ENCODE data around the gene MAML1. TPM values are rescaled to one million over a fixed set of nuclear protein-coding genes. Genes with fewer than 3 reads are reported as not detected.

Gene MAML1
- total and polyA plus RNA-seq, 2 experiments from 2014 or later: 5.8 to 9.5 TPM

DNA sequence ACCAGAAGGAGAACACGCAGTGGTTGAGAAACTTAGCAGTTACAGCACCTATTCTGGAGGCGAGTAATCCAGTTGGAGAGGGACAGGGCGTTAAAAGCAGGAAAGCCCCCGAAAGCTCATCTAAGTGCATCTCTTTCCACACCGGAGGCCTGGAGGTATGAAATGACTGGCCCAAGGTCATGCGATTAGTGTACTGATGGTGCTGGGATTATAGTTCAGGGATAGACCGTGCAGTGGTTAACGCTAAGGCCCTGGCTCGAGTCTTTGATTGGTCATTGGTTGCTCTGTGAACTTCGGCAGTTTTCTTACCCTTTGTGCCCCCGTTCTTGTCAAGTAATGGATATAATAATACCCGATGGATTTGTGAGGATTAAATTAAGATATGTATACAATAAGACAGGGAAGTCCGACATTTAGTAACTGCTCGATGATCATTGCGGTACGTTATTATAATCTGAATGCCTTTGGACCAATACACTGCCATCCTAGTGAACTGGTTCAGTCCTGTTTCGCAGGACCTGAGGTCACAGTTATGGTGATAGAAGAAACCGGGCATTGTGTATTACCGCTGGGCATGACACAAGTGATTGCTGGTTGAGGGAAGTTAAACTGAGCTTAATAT, 32.9 kb upstream of the MAML1 start:
- no peaks in the 10 kb centered on the region for H3K9me3 ChIP-seq (ENCODE audit: low read depth)
- H3K36me3 ChIP-seq (ENCODE audit: low read depth): peaks cover 4% of the 10 kb centered on the region; the same call in 1 of the 2 replicates
- in situ Hi-C loops (cut with MboI): no loop called here
- WGBS, 2 experiments (ENCODE audit: low coverage in 1 of 2, low lambda C conversion rate in 2 of 2, missing lambda C conversion rate in 2 of 2): 1 to 3% methylated on average over 19 of the region's 19 CpGs
- no peaks in the 10 kb centered on the region for H3K9me2 ChIP-seq (ENCODE audit: insufficient read depth)
- H3K9ac ChIP-seq: peak overlapping the region; percentile 98
- peaks cover 64% of the 10 kb centered on the region for H3K79me2 ChIP-seq (ENCODE audit: insufficient read depth)
- H3K27me3 ChIP-seq (replicated peaks; ENCODE audit: insufficient read depth): no peaks in the 10 kb centered on the region
- peaks cover 8% of the 10 kb centered on the region; the same call in 1 of the 2 replicates for H3K4me1 ChIP-seq (ENCODE audit: insufficient read depth)
- 0 out of 2 replicates have a peak, but pooled peaks cover 4% of the 10 kb centered on the region for H4K20me1 ChIP-seq (ENCODE audit: insufficient read depth)
- peak overlapping the region; percentile 92 for H3K27ac ChIP-seq
- H3K4me2 ChIP-seq (ENCODE audit: unreplicated experiment): peak overlapping the region; percentile 98
- H3K4me3 ChIP-seq: peak overlapping the region; percentile 95
- peak overlapping the region; percentile 34; the same call in 1 of the 2 replicates for H2AFZ ChIP-seq
- no peak for TF ChIP-seq EZH2phosphoT487 (IDR thresholded peaks at IDR 0.05; ENCODE audit: insufficient read depth, low read depth)
- TF ChIP-seq EZH2 (IDR thresholded peaks at IDR 0.05; ENCODE audit: insufficient read depth, poor library complexity, severe bottlenecking): no peak
- H3F3A ChIP-seq (ENCODE audit: insufficient read depth): peaks cover 4% of the 10 kb centered on the region; the same call in 1 of the 2 replicates
- DNase-seq: peak; percentile 80

DNA sequence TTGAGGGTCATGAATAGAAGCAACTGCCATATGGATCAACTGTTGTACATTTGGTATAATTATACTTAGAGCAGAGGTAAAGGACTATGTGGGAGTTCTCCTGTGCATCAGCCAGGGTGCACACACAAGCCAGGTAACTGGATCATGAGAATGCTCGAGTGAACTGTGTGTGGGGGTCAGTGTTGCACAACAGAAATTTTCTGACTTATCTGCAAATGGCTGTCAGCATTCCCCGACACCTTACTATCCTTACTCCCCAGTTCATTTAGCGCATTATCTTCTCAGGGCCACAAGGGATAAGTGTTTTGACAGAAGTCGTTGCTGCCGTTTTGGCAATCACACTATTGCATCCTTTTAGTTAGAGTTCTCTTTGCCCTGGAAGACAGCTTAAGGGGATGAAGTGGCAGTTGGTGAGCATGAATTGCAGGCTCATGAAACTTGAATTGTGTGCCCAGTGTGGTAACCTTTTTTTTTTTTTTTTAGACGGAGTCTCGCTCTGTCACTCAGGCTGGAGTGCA, 32.2 kb upstream of the MAML1 start:
- peak overlapping the region; percentile 92 for H3K27ac ChIP-seq
- no peak for TF ChIP-seq EZH2phosphoT487 (IDR thresholded peaks at IDR 0.05; ENCODE audit: insufficient read depth, low read depth)
- TF ChIP-seq EZH2 (IDR thresholded peaks at IDR 0.05; ENCODE audit: insufficient read depth, poor library complexity, severe bottlenecking): no peak
- peaks cover 72% of the 10 kb centered on the region for H3K79me2 ChIP-seq (ENCODE audit: insufficient read depth)
- peak overlapping the region; percentile 98 for H3K4me2 ChIP-seq (ENCODE audit: unreplicated experiment)
- 0 out of 2 replicates have a peak, but pooled peaks cover 4% of the 10 kb centered on the region for H4K20me1 ChIP-seq (ENCODE audit: insufficient read depth)
- H3K27me3 ChIP-seq (replicated peaks; ENCODE audit: insufficient read depth): no peaks in the 10 kb centered on the region
- no peak overlapping the region for H2AFZ ChIP-seq
- H3K4me3 ChIP-seq: peak overlapping the region; percentile 95
- WGBS, 2 experiments (ENCODE audit: low coverage in 1 of 2, low lambda C conversion rate in 2 of 2, missing lambda C conversion rate in 2 of 2): 73 to 74% methylated on average over 7 of the region's 7 CpGs
- peak overlapping the region; percentile 98 for H3K9ac ChIP-seq
- in situ Hi-C loops (cut with MboI): no loop called here
- peaks cover 8% of the 10 kb centered on the region; the same call in 1 of the 2 replicates for H3K4me1 ChIP-seq (ENCODE audit: insufficient read depth)
- H3F3A ChIP-seq (ENCODE audit: insufficient read depth): peaks cover 4% of the 10 kb centered on the region; the same call in 1 of the 2 replicates
- peaks cover 4% of the 10 kb centered on the region; the same call in 1 of the 2 replicates for H3K36me3 ChIP-seq (ENCODE audit: low read depth)
- H3K9me3 ChIP-seq (ENCODE audit: low read depth): no peaks in the 10 kb centered on the region
- no peaks in the 10 kb centered on the region for H3K9me2 ChIP-seq (ENCODE audit: insufficient read depth)
- DNase-seq: peak; percentile 29

DNA sequence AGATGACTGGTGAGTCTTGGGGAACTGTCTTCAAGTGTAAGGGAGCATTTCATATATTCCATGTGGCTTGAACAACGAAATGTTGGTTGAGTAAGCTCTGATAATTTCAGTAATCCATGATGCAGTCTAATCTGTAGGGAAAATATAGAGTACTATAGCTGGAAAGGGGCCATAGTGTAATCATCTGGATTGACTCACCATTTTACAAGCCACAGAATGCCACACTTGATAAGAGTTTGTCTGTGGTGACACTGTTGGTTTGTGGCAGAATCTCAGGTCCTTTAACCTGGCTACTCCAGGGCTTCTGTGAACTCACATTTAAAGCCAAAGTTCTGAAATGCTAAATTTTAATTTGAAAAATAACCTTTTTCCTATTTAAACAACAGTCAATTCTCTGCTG, 16.3 kb upstream of the MAML1 start:
- DNase-seq: peak; percentile 25
- H3K9me2 ChIP-seq (ENCODE audit: insufficient read depth): no peaks in the 10 kb centered on the region
- H3K79me2 ChIP-seq (ENCODE audit: insufficient read depth): peaks cover 97% of the 10 kb centered on the region
- no peak overlapping the region for H3K4me3 ChIP-seq
- peak overlapping the region; percentile 14; the same call in 1 of the 2 replicates for H3K27ac ChIP-seq
- H3K9me3 ChIP-seq (ENCODE audit: low read depth): no peaks in the 10 kb centered on the region
- peaks cover 28% of the 10 kb centered on the region; the same call in 1 of the 2 replicates for H3F3A ChIP-seq (ENCODE audit: insufficient read depth)
- H3K36me3 ChIP-seq (ENCODE audit: low read depth): peaks cover 51% of the 10 kb centered on the region
- no peak overlapping the region for H2AFZ ChIP-seq
- H3K4me1 ChIP-seq (ENCODE audit: insufficient read depth): no peaks in the 10 kb centered on the region
- H4K20me1 ChIP-seq (ENCODE audit: insufficient read depth): no peaks in the 10 kb centered on the region
- 80 to 94% methylated on average over 1 of the region's 1 CpG for WGBS, 2 experiments (ENCODE audit: low coverage in 1 of 2, low lambda C conversion rate in 2 of 2, missing lambda C conversion rate in 2 of 2)
- no peak overlapping the region for H3K4me2 ChIP-seq (ENCODE audit: unreplicated experiment)
- no peak overlapping the region for H3K9ac ChIP-seq
- in situ Hi-C loops (cut with MboI): no loop called here
- H3K27me3 ChIP-seq (replicated peaks; ENCODE audit: insufficient read depth): no peaks in the 10 kb centered on the region
- TF ChIP-seq EZH2 (IDR thresholded peaks at IDR 0.05; ENCODE audit: insufficient read depth, poor library complexity, severe bottlenecking): no peak
- TF ChIP-seq EZH2phosphoT487 (IDR thresholded peaks at IDR 0.05; ENCODE audit: insufficient read depth, low read depth): no peak

DNA sequence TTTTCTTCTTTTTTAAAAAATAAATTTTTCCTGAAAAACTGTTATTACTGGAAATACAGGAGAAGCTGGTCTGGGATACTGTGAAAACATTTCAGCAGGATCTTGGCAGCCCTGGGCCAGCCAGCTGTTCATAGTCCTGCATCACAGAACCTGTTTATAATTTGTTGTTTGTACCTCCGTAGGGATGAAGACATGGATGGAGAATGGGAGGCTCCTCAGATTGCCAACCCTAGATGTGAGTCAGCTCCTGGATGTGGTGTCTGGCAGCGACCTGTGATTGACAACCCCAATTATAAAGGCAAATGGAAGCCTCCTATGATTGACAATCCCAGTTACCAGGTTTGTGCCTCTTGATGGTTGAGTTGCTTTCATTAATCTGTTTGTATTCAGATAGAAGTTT, 12.4 kb upstream of the MAML1 start:
- H3F3A ChIP-seq (ENCODE audit: insufficient read depth): peaks cover 51% of the 10 kb centered on the region
- H3K27ac ChIP-seq: no peak overlapping the region
- in situ Hi-C loops (cut with MboI): no loop called here
- no peaks in the 10 kb centered on the region for H4K20me1 ChIP-seq (ENCODE audit: insufficient read depth)
- no peaks in the 10 kb centered on the region for H3K9me2 ChIP-seq (ENCODE audit: insufficient read depth)
- no peaks in the 10 kb centered on the region for H3K27me3 ChIP-seq (replicated peaks; ENCODE audit: insufficient read depth)
- H3K36me3 ChIP-seq (ENCODE audit: low read depth): peaks cover 69% of the 10 kb centered on the region
- H2AFZ ChIP-seq: no peak overlapping the region
- no peak overlapping the region for H3K9ac ChIP-seq
- no peak overlapping the region for H3K4me3 ChIP-seq
- H3K4me1 ChIP-seq (ENCODE audit: insufficient read depth): no peaks in the 10 kb centered on the region
- H3K4me2 ChIP-seq (ENCODE audit: unreplicated experiment): no peak overlapping the region
- DNase-seq: no peak
- H3K79me2 ChIP-seq (ENCODE audit: insufficient read depth): peaks cover 94% of the 10 kb centered on the region
- H3K9me3 ChIP-seq (ENCODE audit: low read depth): no peaks in the 10 kb centered on the region
- TF ChIP-seq EZH2phosphoT487 (IDR thresholded peaks at IDR 0.05; ENCODE audit: insufficient read depth, low read depth) (no peak), EZH2 (IDR thresholded peaks at IDR 0.05; ENCODE audit: insufficient read depth, poor library complexity, severe bottlenecking) (no peak)
- 60 to 70% methylated on average over 2 of the region's 2 CpGs for WGBS, 2 experiments (ENCODE audit: low coverage in 1 of 2, low lambda C conversion rate in 2 of 2, missing lambda C conversion rate in 2 of 2)

Measured in GM23248 (cell line).